T-helper 2 cell treated with Interferon-gamma antibody and Interleukin-4, amounts not matched to agents 5 μg/mL and 100 μg/mL, for 36 hours (primary cell): ENCODE data around the gene SLC36A3.
"Not testable (repeated sequence)": the region's sequence is repeated elsewhere in the genome, so short reads cannot be mapped to it uniquely, and the experiment has no call there.

ENCODE experiments used
- DNase-seq: peaks from one replicate; pipeline ENCODE4 v3.0.0; 2021; ENCODE audit warnings: low spot score
- H3K27ac Mint-ChIP-seq: one replicate; pipeline ENCODE4 v1.8.0; 2021; ENCODE audit warnings: mild to moderate bottlenecking, mixed read lengths
- H3K27me3 Mint-ChIP-seq: one replicate; pipeline ENCODE4 v1.8.0; 2021; ENCODE audit warnings: low read depth, mixed read lengths
- H3K36me3 Mint-ChIP-seq: one replicate; pipeline ENCODE4 v1.8.0; 2021; ENCODE audit warnings: low read depth, mixed read lengths
- H3K4me1 Mint-ChIP-seq: one replicate; pipeline ENCODE4 v1.8.0; 2021; ENCODE audit warnings: low read depth, mixed read lengths
- H3K4me3 Mint-ChIP-seq: one replicate; pipeline ENCODE4 v1.8.0; 2022; ENCODE audit warnings: mild to moderate bottlenecking, moderate library complexity, mixed read lengths
- H3K9me3 Mint-ChIP-seq: one replicate; pipeline ENCODE4 v1.8.0; 2021; ENCODE audit warnings: mixed read lengths

The SLC36A3 gene

DNA sequence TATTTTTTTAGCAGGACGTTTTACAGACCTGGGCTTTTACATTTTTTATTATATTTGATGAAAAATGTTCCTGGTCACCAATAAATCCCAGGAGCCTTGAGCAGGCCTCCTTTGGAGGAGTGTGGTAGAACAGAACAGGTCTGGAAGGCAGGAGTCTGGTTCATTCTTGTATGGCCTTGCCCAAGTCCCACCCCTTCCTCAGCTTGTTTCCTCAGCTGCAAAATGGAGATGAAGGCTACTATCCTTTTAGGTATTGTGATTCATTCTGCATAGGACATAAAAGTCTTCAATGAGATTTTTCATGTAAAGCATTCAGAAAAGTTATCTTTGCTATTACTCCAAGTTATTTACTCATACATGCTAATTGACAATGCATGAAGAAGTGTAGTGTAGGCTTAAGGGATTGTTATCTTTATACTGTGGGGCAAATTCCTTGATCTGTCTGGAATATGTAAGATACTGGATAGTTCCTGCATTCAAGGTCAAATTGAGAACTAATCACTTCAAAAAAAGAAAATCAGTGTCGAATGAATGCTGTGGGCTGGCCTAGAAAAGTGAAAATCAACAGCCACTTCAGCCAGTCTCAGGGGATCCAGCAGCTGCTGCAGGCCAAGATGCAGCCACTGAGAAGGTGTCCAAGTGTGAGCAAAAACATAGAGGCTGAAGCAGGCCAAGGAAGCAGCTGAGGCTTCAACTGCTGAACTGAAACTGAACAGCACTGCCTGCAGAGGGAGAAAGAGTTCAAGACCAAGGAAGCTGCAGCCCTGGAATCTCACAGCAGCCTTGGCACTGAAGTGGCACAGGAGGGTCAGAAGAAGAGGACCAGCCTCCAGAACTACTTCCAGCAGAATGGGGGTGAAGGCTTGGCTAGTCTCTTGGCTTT, 15.5 kb upstream of the SLC36A3 start:
- no peak overlapping the region for H3K4me3 Mint-ChIP-seq
- H3K27me3 Mint-ChIP-seq = peaks cover 20% of the 10 kb centered on the region
- H3K9me3 Mint-ChIP-seq = no peaks in the 10 kb centered on the region
- H3K27ac Mint-ChIP-seq = no peak overlapping the region
- no peaks in the 10 kb centered on the region for H3K36me3 Mint-ChIP-seq
- no peak for DNase-seq
- no peaks in the 10 kb centered on the region for H3K4me1 Mint-ChIP-seq

DNA sequence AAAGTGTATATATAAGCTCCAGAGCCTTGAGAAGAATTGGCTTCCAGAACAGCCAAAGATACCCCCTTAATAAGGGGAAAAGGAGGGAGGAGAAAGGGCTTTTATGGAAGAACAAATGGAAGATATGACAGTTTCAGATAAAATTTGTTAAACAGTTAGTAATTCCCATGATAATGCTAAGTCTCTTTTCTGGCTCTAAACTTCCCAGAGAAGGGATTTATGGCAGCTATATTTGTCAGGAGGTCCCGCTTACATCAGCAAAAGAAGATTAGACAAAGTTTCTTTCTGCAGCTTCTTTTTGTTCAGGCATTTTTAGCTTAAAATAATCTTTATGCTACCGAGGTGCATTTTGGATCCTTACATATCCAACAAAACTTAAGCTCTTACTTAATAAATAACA, 14.3 kb upstream of the SLC36A3 start:
- no peak for DNase-seq
- Mint-ChIP-seq H3K4me1 (no peaks in the 10 kb centered on the region), H3K4me3 (no peak overlapping the region), H3K27me3 (peaks cover 20% of the 10 kb centered on the region), H3K27ac (no peak overlapping the region), H3K9me3 (no peaks in the 10 kb centered on the region), H3K36me3 (no peaks in the 10 kb centered on the region)

DNA sequence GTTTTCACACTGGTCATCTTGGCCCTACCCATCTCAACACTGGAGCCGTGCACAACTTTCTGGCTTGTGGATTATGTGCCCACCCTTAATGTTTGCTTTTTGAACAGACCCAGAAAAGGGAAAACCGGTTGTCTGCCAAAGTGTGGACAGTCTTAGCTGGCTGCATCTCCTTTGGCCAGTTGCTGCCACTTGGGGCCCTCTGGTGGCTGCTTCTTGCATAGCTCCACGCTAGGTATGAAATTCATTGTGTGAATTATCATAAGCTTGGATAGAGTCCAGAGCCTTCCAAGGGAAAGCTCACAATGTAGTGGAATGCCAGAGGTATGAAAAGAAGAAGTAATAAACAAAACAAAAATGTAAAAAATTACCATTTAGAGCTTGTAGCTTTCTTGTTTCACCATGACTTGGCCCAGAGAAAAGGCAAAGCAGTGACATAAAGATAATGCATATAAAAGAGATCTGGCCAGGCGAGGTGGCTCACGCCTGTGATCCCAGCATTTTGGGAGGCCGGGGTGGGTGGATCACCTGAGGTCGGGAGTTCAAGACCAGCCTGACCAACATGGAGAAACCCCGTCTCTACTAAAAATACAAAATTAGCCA, 12.5 kb upstream of the SLC36A3 start:
- Mint-ChIP-seq H3K36me3 (no peaks in the 10 kb centered on the region), H3K4me1 (no peaks in the 10 kb centered on the region), H3K27ac (no peak overlapping the region), H3K4me3 (no peak overlapping the region), H3K9me3 (peaks cover 4% of the 10 kb centered on the region), H3K27me3 (peaks cover 20% of the 10 kb centered on the region)
- peak; percentile 19 for DNase-seq

DNA sequence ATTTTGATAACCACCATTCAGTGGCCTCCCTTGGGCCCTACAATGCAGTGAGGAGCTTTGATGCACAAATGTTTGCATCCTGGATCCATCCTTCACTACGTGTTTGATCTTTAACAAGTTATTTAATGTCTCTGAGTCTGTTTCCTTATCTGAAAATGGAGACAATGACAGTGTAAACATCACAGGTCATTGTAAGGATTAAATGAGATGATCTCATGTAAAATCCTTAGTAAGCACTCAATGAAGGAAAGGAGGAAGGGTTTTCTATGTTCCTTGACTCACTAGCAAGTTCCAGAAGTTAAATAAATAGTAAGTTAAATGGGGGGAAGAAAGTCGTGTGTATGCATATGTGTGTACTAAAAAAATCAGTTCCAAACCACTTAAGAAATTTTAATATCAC, 9.8 kb upstream of the SLC36A3 start:
- H3K4me1 Mint-ChIP-seq = peaks cover 1% of the 10 kb centered on the region
- no peak overlapping the region for H3K4me3 Mint-ChIP-seq
- no peaks in the 10 kb centered on the region for H3K36me3 Mint-ChIP-seq
- no peak for DNase-seq
- no peak overlapping the region for H3K27ac Mint-ChIP-seq
- peaks cover 10% of the 10 kb centered on the region for H3K27me3 Mint-ChIP-seq
- H3K9me3 Mint-ChIP-seq = peaks cover 9% of the 10 kb centered on the region

DNA sequence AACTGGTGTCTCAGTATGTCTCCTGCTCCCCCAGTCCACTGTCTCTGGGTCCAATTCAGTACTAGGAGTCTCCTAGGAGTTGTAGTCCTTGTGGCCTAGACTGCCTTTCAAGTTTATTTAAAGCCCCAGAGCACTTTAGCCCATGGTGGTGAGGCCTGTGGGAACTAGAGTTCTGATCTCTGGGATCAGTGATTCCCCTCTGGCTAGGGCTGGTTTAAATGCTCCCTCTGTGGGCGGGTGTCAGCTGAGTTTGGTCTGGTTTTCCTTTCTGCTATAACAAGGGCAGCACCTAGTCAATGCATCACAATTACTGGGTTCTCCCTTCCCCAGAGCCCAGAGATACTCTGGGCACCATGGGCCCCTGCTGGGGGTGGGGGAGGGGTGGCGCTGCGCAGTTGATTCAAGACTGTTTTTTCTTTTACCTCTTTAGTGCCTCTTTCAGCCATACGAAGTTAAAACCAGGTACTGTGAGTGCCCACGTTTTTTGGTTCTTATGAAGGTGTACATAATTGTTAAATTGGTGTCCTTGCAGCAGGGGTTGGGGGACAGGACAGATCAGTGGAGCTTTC, 9.3 kb upstream of the SLC36A3 start:
- Mint-ChIP-seq H3K27ac (no peak overlapping the region), H3K27me3 (peaks cover 13% of the 10 kb centered on the region), H3K36me3 (no peaks in the 10 kb centered on the region), H3K9me3 (peaks cover 9% of the 10 kb centered on the region), H3K4me1 (peaks cover 2% of the 10 kb centered on the region), H3K4me3 (no peak overlapping the region)
- DNase-seq = no peak

DNA sequence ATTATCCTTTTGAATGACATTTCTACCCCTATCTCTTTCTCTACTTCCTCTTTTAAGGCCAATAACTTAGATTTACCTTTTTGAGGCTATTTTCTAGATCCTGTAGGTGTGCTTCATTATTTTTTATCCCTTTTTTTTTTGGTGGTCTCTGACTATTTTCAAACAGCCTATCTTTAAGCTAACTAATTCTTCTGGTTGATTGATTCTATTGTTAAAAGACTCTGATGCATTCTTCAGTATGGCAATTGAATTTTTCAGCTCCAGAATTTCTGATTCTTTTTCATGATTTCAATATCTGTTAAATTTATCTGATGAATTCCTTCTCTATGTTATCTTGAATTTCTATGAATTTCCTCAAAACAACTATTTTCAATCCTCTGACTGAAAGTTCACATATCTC, 7.4 kb upstream of the SLC36A3 start:
- Mint-ChIP-seq H3K4me3 (no peak overlapping the region), H3K9me3 (peaks cover 9% of the 10 kb centered on the region), H3K4me1 (peaks cover 2% of the 10 kb centered on the region), H3K27ac (no peak overlapping the region), H3K36me3 (no peaks in the 10 kb centered on the region), H3K27me3 (peaks cover 20% of the 10 kb centered on the region)
- DNase-seq = no peak

DNA sequence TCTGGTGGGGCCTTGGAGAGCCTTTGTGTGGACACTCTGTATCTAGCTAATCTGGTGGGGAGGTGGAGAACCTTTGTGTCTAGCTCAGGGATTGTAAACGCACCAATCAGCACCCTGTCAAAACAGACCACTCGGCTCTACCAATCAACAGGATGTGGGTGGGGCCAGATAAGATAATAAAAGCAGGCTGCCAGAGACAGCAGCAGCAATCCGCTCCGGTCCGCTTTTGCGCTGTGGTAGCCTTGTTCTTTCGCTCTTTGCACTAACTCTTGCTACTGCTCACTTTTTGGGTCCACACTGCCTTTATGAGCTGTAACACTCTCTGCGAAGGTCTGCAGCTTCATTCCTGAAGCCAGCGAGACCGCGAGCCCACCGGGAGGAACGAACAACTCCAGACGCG, 6.3 kb upstream of the SLC36A3 start:
- not testable (repeated sequence) for H3K27ac Mint-ChIP-seq, H3K4me3 Mint-ChIP-seq, H3K4me1 Mint-ChIP-seq, H3K36me3 Mint-ChIP-seq, H3K9me3 Mint-ChIP-seq, DNase-seq
- H3K27me3 Mint-ChIP-seq = peaks cover 22% of the 10 kb centered on the region

DNA sequence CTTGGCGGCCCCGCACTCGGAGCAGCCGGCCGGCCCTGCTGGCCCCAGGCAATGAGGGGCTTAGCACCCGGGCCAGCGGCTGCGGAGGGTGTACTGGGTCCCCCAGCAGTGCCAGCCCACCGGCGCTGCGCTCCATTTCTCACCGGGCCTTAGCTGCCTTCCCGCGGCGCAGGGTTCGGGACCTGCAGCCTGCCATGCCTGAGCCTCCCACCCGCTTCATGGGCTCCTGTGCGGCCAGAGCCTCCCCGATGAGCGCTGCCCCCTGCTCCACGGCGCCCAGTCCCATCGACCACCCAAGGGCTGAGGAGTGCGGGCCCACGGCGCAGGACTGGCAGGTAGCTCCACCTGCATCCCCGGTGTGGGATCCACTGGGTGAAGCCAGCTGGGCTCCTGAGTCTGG, 5.7 kb upstream of the SLC36A3 start:
- not testable (repeated sequence) for H3K4me3 Mint-ChIP-seq, DNase-seq, H3K9me3 Mint-ChIP-seq, H3K36me3 Mint-ChIP-seq, H3K27ac Mint-ChIP-seq, H3K4me1 Mint-ChIP-seq
- peaks cover 22% of the 10 kb centered on the region for H3K27me3 Mint-ChIP-seq

DNA sequence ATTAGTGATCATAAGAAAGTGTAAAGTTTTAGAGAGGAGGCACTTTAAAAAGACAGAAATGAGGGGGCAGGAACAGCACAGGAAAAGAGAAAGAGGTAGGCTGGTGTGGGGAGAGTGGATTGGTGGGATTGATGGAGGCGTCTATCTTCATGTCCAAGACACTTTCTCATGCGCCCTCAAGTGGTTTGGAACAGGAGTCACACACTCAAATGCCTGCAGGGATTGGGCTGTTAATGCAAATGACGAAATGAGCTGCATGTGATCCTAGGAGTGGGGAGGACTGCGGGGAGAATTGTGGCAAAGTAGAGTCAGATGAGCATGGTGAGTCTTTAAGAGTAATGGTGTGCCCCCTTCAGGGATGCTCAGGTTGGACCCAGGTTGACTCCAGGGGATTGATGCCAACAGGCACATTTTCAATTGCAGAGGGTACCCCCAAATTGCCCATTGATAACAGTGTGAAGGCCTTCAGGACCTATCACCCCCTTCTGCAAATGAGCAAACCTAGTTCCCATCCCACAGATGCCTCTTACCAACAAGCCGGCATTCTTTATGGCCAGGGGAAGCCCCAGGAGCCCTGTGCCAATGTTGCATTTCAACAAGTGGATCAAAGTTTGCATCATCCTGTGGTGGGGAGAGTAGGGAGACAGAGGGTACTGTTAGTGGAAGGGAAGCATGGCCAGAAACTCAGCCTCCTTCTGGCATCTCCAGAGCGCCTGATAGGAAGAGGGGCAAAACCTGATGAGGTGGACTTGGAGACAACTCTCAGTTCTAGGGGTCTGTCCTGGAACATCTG, 5.3 kb downstream of the SLC36A3 start:
- no peak for DNase-seq
- Mint-ChIP-seq H3K9me3 (no peaks in the 10 kb centered on the region), H3K36me3 (no peaks in the 10 kb centered on the region), H3K27ac (no peak overlapping the region), H3K4me3 (no peak overlapping the region), H3K4me1 (peaks cover 4% of the 10 kb centered on the region), H3K27me3 (peaks cover 21% of the 10 kb centered on the region)

DNA sequence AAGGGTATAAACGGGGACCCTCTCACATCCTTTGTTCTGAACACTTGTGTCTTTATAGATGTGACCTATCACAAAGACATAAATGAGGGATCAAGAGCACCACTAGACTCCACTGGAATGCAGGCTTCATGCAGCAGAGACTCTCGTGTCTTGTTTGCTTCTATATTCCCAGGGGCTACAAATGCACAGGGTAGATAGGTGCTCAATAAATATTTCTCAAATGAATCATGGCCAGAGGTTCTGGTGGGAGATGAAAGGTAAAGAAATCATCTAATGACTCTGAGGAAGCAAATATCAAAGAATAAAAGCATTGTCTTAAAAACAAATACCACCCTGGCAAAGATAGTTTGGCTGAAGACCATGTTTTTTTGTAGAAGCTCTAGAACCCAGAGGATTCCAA, 6.6 kb downstream of the SLC36A3 start:
- Mint-ChIP-seq H3K27ac (no peak overlapping the region), H3K27me3 (peaks cover 14% of the 10 kb centered on the region), H3K36me3 (no peaks in the 10 kb centered on the region), H3K4me3 (no peak overlapping the region), H3K9me3 (no peaks in the 10 kb centered on the region), H3K4me1 (peaks cover 4% of the 10 kb centered on the region)
- no peak for DNase-seq

DNA sequence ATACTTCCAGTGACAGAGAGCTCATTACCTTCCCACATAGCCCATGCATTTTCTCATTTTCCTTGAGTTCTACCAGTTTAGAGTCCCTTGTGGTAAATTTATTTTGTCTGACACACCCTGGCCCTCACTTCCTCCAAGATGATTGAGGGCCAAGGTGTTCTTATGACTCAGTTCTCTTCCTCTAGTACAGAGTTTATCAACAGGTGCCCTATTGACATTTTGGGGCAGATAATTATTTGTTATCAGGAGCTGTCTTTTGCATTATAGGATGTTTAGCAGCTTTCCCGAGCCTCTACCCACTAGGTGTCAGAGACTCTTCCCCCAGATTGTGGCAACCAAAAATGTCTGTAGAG, 7.1 kb downstream of the SLC36A3 start:
- Mint-ChIP-seq H3K4me1 (peaks cover 4% of the 10 kb centered on the region), H3K9me3 (no peaks in the 10 kb centered on the region), H3K36me3 (no peaks in the 10 kb centered on the region), H3K4me3 (no peak overlapping the region), H3K27ac (no peak overlapping the region), H3K27me3 (peaks cover 13% of the 10 kb centered on the region)
- DNase-seq = no peak

DNA sequence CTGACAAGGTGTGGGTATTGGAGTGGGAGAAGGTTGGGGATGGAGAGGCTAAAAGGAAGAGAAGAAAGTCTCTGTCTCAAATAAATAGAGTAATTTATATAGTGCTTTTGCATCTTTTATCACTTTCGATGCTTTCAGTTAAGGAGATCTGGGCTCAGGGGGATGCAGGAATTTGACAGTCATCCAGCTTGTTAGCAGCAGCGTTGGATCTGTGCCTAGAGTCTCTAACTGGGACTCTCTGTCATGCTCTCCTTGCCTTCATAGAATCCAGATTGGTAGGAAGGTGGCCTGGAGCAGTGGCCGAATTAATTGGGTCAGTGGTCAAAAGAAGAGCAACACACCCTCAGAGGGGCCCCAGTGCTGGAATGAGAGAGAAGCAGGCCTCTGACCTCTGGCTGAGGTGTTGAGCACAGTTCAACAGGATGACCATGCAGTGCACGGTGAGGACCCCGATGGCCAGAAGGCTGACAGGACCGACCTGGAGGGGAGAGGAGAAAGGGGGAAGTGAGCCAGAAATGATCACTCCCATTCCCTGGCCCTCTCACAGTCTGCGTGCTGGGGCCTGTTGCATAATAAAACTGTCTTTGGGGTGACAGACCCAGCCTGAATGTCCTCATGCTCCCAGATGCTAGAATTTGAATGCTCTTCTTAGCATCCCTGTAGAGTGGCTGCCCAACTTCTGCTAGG, 7.6 kb downstream of the SLC36A3 start:
- Mint-ChIP-seq H3K27ac (no peak overlapping the region), H3K4me1 (peaks cover 4% of the 10 kb centered on the region), H3K9me3 (no peaks in the 10 kb centered on the region), H3K36me3 (no peaks in the 10 kb centered on the region), H3K4me3 (no peak overlapping the region), H3K27me3 (peaks cover 9% of the 10 kb centered on the region)
- no peak for DNase-seq

DNA sequence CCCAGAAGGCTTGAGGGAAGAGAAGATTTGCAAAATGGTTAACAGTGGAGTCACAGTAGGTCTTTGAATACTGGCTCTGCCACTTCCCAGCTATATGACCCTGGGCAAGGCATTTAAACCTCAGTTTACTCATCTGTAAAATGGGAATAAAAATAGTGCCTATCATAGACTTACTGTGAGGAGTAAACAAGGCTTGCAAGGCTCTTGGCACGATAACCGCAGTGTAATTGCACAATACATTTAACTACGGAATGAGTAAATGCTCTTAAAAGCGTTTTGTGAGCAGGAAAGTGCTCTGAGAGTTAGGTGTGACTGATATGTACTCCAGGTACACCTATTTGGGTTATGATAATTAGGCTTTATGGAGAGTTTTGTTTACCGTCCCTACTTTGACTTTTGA, 8.4 kb downstream of the SLC36A3 start:
- DNase-seq = no peak
- no peak overlapping the region for H3K4me3 Mint-ChIP-seq
- H3K4me1 Mint-ChIP-seq = peaks cover 4% of the 10 kb centered on the region
- H3K27ac Mint-ChIP-seq = no peak overlapping the region
- no peaks in the 10 kb centered on the region for H3K9me3 Mint-ChIP-seq
- H3K36me3 Mint-ChIP-seq = no peaks in the 10 kb centered on the region
- H3K27me3 Mint-ChIP-seq = peaks cover 6% of the 10 kb centered on the region
